Psoas muscle (tissue), 8 donors: ENCODE results near the gene CD55. TPM values are rescaled to one million over a fixed set of nuclear protein-coding genes. Genes with fewer than 3 reads are reported as not detected.

Experiments
- ATAC-seq, 4 donors: fragments of 200-7000 bp; cut with Tn5 transposase; one replicate each; pipeline ENCODE4 v1.9.1; 2020; ENCODE audit warnings: moderate library complexity in 3 of 4, mild to moderate bottlenecking in 2 of 4
- DNase-seq, 2 donors: peaks; one replicate each; pipeline ENCODE4 v3.0.0-alpha.2; 2020
- H3K27ac ChIP-seq: fragments of 200-600 bp; one replicate; pipeline ENCODE4 v1.8.0; 2022
- H3K27me3 ChIP-seq, 3 donors: fragments of 200-600 bp in 1 of 3; one replicate each; pipeline versions ENCODE4 v1.6.1 to v1.8.0; 2013 to 2022; ENCODE audit warnings: low read length in 2 of 3, mild to moderate bottlenecking in 2 of 3, moderate library complexity in 1 of 3; ENCODE audit not compliant: insufficient read depth in 3 of 3
- H3K36me3 ChIP-seq, 2 donors: fragments of 200-600 bp in 1 of 2; one replicate each; pipeline versions ENCODE4 v1.6.1 to v1.8.0; 2013 to 2022; ENCODE audit warnings: low read depth in 1 of 2, mild to moderate bottlenecking in 1 of 2, moderate library complexity in 1 of 2; ENCODE audit not compliant: insufficient read depth in 1 of 2
- H3K4me1 ChIP-seq: fragments of 200-600 bp; one replicate; pipeline ENCODE4 v1.8.0; 2022
- H3K4me3 ChIP-seq: fragments of 200-600 bp; one replicate; pipeline ENCODE4 v1.8.0; 2022; ENCODE audit warnings: mild to moderate bottlenecking
- H3K9me3 ChIP-seq: fragments of 200-600 bp; one replicate; pipeline ENCODE4 v1.8.0; 2022
- WGBS, 3 donors: extraction: QIAGEN DNeasy Blood & Tissue Kit; methylation state at CpG; one replicate each; pipeline versions ENCODE4 v1.1.6 to v1.1.7; 2013; 5-methylcytosine and 5-hydroxymethylcytosine counted together
- intact Hi-C, 2 donors: fragments of 100-400 bp; cut with DNase I; formaldehyde crosslinking; loops; one replicate each; pipeline versions ENCODE4 v1.11.0 to v1.14.2; 2022
- polyA plus RNA-seq, 3 donors: library from polyadenylated mRNA; stranded (reverse); fragments of 200-250 nt; gene quantifications; one replicate each; pipeline ENCODE4 v1.2.3, GENCODE V29; 2013
- total RNA-seq, 4 donors: library from RNA; stranded (reverse); fragmentation: NEBNext Ultra II Directional in 2 of 4; extraction: Animal tissue kit (Norgen Biotek cat#: 25700) in 2 of 4; gene quantifications; one replicate each; pipeline versions ENCODE4 v1.2.1 to v1.2.4, GENCODE V29; 2021 to 2023
- TF ChIP-seq, protein P1 (sequence below): fragments of 200-600 bp; IDR thresholded peaks from one replicate; pipeline ENCODE4 v1.8.0; 2022; ENCODE audit warnings: antibody characterized with exemption
- donor health status: healthy with polysubstance abuse.
- donor health status: DM: no; HTN: no; CAD: no; lungs with moderate emphysema.
- donor health status: Bipolar disorder and iron deficiency.
- donor health status: healthy.
- donor health status: DM: yes; HTN: yes; CAD: no.
- donor health status: DM: no; HTN: no; CAD: no.
- donor health status: DM: no; HTN: no; CAD: no.
- donor health status: DM: yes; HTN: yes; CAD: no.

CD55 gene
- total and polyA plus RNA-seq, 7 donors = 44.2 to 318 (median 102) TPM

DNA sequence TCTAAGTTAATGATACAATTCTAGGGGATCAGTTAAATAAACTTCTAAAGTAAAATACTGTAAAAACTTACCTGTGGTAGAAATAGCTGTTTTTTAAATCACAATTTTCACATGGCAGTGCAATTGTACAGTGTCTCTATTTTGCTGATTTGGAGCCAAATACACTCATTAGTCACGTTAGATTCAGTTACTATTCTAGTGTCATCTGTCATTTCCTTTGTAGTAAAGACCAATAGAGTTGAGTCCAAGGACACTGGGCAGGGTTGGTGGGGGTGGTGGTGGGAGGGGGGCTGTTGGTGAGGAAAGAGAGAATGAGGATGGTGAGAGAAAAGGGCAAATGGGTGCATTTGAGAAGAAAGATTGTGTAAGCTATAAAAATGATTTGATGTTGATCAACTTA lies 33.6 kb downstream of the CD55 start:
- Histone ChIP-seq H3K36me3 (peaks cover 0 to 5% of the 10 kb centered on the region in 2 donors), H3K27me3 (no peaks in the 10 kb centered on the region), H3K4me1 (peaks cover 10% of the 10 kb centered on the region), H3K27ac (no peak overlapping the region), H3K9me3 (no peaks in the 10 kb centered on the region), H3K4me3 (no peak overlapping the region)
- 0 to 17% (median 8%) methylated on average over 1 of the region's 1 CpG for WGBS, 3 donors
- intact Hi-C loops = no loop called here
- peak; percentile 58 to 91 (median 76) for ATAC-seq
- TF ChIP-seq, protein P1, sequence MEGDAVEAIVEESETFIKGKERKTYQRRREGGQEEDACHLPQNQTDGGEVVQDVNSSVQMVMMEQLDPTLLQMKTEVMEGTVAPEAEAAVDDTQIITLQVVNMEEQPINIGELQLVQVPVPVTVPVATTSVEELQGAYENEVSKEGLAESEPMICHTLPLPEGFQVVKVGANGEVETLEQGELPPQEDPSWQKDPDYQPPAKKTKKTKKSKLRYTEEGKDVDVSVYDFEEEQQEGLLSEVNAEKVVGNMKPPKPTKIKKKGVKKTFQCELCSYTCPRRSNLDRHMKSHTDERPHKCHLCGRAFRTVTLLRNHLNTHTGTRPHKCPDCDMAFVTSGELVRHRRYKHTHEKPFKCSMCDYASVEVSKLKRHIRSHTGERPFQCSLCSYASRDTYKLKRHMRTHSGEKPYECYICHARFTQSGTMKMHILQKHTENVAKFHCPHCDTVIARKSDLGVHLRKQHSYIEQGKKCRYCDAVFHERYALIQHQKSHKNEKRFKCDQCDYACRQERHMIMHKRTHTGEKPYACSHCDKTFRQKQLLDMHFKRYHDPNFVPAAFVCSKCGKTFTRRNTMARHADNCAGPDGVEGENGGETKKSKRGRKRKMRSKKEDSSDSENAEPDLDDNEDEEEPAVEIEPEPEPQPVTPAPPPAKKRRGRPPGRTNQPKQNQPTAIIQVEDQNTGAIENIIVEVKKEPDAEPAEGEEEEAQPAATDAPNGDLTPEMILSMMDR = no peak
- no peak for DNase-seq

DNA sequence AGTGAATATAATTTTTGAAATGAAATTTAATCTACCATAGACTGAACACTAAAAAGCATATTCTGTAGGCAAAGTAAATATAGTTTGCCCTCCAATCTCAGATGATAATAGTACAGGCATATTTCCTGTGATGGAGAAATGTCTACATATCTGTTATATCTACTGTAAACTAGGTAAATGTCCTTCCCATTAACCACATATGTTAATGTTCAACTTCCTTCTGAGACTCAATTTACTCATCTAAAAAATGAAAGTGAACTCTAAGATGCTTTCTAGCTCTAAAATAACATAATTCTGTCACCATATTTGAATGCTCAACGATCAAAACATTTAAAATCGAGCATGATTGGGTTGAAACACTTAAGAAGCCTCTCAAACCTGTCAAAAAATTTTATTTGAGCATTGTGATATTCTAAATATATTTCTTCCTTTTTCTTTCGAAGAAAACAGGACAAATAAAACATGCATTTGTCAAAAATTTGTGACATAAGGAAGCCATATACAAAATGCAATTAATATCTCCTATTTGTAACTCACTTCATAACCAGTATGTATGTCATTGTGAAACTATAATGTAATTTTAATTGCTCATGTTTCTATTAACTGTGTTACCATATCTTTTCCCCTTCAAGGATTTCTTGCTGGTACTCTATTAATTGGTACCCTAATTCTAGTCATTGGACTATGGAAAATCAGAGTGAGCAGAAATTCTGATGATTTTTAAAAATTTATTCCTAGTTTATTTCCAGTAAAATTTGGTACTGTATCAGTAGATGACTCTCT lies 34.2 kb downstream of the CD55 start:
- 94 to 97% (median 95%) methylated on average over 3 of the region's 3 CpGs for WGBS, 3 donors
- Histone ChIP-seq H3K4me3 (no peak overlapping the region), H3K27ac (no peak overlapping the region), H3K36me3 (peaks cover 0 to 5% of the 10 kb centered on the region in 2 donors), H3K9me3 (no peaks in the 10 kb centered on the region), H3K27me3 (no peaks in the 10 kb centered on the region), H3K4me1 (peaks cover 10% of the 10 kb centered on the region)
- TF ChIP-seq, protein P1 = no peak
- no peak for DNase-seq
- intact Hi-C loops = no loop called here
- no peak for ATAC-seq

DNA sequence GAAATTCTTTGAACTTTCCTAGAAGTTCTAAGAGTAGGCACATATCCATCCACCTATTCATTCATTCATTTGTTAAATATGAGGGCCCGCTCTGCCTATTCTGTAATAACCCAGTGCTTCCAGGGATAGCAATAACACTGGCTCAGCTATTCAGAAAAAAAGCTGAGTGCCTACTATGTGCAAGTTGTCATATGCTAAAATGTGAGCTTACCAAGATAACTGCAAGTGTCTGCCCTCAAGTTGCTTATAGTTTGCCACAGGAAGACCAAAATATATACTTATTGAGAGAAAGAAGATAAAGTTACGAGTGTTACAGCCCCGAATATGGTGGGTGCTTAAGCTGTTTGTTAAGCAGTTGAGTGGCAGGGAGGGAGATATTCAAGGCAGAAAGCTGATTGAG lies 39.6 kb downstream of the CD55 start:
- WGBS, 3 donors = 59 to 95% (median 81%) methylated on average over 3 of the region's 3 CpGs

GRCh38 chr1:207361889-207362288 lies 40.4 kb downstream of the CD55 start:
- H3K27ac ChIP-seq = no peak overlapping the region
- H3K4me1 ChIP-seq = peaks cover 11% of the 10 kb centered on the region
- TF ChIP-seq, protein P1 = no peak
- DNase-seq (no peak), ATAC-seq (peak; percentile 61 to 84 (median 72))
- 73 to 89% (median 79%) methylated on average over 2 of the region's 2 CpGs for WGBS, 3 donors
- H3K27me3 ChIP-seq = no peaks in the 10 kb centered on the region
- intact Hi-C loops = loop anchor here in 1 of 2 donors (5.0 kb wide), 1 partner anchor 45 kb away; no protein-coding TSS in a partner anchor
- H3K9me3 ChIP-seq = no peaks in the 10 kb centered on the region
- H3K36me3 ChIP-seq = peaks cover 7 to 46% of the 10 kb centered on the region in 2 donors
- H3K4me3 ChIP-seq = no peak overlapping the region

More for the DNA sequence above, 39.6 kb downstream of the CD55 start:
- TF ChIP-seq, protein P1 = no peak
- H3K4me1 ChIP-seq = peaks cover 11% of the 10 kb centered on the region
- DNase-seq = no peak
- ATAC-seq = no peak
- no peaks in the 10 kb centered on the region for H3K27me3 ChIP-seq
- H3K36me3 ChIP-seq = peaks cover 7 to 38% of the 10 kb centered on the region in 2 donors
- H3K4me3 ChIP-seq = no peak overlapping the region
- intact Hi-C loops = loop anchor here in 1 of 2 donors (5.0 kb wide), 1 partner anchor 44 kb away; no protein-coding TSS in a partner anchor
- H3K9me3 ChIP-seq = no peaks in the 10 kb centered on the region
- H3K27ac ChIP-seq = no peak overlapping the region
